ENCODE data around the gene AAGAB.

The AAGAB gene

DNA sequence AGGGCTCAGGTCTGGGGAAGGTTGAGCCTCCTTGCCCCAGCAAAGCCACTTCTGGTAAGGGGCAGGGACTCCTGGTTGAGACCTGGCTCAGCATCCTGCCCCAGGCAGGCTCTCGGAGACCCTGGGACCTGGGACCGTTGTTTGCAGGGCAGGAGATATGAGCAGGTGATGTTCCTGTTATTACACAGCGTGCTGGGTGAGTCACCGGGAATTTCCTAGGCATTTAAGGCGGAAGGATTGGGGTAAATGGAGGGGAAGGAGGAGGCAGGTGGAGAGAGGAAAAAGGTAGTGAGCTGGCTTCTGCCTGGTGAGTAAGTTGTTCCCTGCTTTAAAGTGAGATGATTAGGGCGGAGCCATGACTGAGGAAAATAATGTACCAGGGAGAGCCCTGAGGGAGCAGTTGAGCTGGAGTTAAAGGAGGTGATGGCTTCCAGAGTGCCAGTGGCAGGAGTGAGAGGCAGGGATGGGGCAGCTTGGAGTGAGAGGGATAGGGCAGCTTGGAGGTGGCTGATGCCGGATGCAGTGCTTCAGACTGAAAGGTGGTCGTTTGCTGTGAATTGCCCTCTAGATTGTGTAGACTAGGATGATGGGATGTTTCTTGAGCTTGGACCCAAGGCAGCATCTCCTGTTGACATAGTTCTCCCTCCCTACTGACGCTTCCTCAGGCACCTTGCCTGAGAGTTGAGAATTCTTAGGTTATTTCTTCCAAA lies 79.4 kb downstream of the AAGAB start:
- DNase-seq (ENCODE audit: low read depth in 2 of 3, low spot score in 1 of 3): peak in 1 of 3 donors; percentile 40

DNA sequence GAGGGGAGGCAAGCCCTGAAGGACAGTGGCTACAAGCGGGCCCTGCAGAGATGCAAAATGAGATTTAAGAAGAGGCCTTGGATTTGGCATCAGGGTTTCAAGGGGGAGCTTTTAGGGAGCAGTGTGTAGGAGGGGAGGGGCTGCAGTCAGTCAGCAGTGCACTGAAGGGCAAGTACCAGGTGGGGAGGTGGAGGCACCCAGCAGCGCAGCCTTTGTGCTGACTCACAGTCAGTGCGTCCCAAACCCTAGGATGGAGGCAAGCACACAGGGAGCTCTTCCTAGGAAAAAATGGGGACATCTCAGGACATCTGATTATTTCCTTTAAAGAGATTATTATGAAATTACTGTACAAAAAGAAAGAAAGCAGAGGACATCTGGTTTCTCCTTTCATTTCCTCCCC lies 80.0 kb downstream of the AAGAB start:
- no peak for DNase-seq (ENCODE audit: low read depth in 2 of 3, low spot score in 1 of 3)

DNA sequence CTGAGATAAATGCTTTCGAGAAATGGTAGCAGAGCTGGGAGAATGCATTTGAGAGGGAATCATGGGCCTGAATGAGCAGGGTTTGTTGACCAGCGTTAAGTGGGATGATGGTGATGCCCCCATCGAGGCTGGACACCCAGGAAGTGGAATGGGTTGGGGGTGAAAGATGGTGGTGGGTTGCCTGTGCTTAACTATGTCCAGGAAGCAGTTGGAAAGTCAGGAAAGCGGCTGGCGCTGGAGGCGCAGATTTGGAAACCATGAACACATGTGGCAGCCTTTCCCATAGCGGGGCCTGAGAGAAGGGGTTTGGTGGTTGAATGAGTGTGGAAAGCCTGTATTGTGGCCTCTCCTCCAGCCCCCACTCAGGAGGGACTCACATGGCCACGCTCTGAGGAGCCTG lies 80.7 kb downstream of the AAGAB start:
- DNase-seq (ENCODE audit: low read depth in 2 of 3, low spot score in 1 of 3): no peak

DNA sequence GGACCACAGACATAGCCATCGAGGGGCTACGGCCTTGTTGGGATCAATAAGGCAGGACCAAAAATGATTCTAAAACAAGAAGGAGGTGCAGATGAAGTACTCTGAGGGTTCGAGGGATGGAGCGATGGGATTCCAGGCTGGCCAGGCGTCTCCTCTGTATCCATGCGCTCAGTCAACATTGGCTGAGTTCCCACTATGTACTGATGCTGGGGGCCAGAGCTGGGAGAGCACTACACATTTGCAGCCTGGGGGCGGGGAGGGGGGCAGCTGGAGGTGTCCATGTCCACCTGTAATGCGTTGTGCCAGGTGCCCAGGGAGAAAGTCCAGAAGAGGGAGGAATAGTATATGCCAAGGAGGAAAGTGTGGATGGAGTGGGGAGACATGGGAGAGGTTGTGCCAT lies 81.5 kb downstream of the AAGAB start:
- DNase-seq (ENCODE audit: low read depth in 2 of 3, low spot score in 1 of 3): no peak

DNA sequence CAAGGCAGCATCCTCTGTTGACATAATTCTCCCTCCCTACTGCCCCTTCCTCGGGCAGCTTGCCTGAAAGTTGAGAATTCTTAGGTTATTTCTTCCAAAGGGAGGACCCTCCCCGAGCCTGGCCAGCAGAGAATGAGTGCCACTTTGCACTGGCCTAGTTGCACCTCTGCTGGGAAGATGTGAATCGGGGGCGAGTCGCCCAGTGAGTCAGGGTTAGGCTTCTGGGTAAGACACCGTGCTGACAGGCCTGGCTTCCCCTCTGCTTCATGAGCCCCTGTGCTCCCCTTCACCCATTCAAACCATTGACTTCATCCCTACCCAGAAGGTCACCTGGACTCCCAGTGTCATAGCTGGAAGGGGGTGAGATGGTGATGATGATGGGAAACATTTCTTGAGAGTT lies 82.3 kb downstream of the AAGAB start:
- peak in 1 of 3 donors; percentile 40 for DNase-seq (ENCODE audit: low read depth in 2 of 3, low spot score in 1 of 3)

DNA sequence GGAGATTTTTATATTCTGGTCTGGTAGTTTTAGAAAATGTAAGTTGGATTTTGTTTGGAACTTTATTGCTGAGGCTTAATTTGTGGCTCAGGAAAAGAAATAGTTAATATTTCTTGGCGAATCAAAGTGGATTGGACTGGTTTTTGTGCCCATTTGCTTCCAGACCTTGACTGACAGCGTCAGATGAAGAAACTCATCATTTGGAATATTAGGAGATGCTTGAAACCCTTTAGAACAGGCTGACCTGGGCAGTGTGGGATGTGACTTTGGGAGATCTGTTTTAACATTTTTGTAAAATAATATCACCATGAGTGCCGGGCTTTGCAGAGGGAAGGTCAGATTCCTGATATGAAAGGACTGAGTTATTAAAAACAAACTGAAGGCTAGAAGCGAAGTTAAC lies 83.0 kb downstream of the AAGAB start:
- no peak for DNase-seq (ENCODE audit: low read depth in 2 of 3, low spot score in 1 of 3)

DNA sequence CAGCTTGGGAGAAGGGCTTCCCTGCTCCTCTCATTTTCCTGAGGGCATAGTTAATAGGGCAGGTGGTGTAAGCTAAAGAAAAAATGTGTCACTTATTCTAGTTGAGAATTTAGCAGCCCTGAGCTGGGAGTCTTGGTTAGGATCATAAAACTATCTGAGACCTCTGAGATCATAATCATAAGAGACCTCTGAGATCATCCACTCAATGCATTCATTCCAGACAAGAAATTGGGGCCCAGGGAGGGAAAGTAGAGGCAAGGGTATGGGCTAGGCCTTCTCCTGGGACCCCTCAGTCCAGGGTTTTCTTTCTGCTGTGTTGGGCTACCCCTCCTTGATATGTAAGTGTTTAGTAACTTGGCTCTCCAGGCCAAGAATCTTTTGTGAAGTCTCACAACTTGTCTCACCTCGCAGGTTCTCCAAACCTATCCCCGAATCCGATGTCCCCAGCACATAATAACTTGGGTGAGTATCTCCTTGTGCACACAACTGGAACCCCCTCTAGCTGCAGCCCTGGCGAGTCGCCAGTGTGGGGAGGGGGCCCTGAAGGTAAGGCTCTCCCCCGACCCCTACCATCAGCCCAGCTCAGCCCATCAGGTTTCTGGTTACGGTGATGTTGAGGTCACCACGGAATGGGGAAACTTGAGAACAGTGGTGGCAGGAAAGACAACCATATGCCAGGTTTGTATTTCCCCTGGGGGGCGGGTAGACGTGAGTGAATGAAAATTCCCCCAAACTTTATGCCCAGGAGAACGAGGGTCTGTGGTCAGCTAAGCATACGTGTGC lies 84.1 kb downstream of the AAGAB start:
- DNase-seq (ENCODE audit: low read depth in 2 of 3, low spot score in 1 of 3): no peak

DNA sequence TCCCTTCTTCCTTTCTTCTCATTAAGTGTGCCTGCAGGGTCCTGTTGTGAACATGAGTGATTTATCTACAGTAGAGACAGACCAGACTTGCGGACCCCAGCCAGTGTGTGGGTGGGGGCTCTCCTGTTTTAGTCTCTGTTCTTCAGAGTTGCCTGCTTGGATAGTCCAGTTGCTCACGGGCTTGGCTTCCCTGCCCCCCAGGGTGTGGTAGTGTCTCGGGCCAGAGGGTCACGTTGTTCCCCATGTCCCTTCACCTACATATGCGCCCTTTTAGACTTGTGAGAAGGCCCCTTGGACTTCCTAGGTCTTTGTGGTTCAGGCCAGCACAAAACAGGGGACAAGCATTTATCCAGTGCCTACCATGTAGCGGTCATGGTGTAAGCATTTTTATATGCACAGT lies 85.8 kb downstream of the AAGAB start:
- DNase-seq (ENCODE audit: low read depth in 2 of 3, low spot score in 1 of 3): no peak

DNA sequence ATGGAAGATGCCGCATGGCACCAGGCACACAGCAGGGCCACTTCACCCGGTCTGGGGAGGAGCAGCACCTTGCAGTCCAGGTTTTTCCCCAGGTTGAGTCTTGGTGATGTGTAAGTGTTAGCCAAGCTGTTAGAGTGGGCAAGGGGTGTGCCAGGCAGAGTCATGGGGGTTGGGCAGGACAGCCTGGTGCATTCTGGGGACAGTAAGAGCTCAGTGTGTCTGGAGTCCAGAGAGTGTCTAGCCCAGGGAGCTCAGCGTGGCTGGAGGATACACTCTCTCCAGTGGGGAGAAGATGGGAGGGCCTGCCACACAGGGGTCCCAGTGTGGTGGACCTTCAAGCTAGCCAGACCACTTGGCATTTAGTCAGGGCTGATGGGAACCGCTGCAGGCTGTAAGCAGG lies 87.4 kb downstream of the AAGAB start:
- no peak for DNase-seq (ENCODE audit: low read depth in 2 of 3, low spot score in 1 of 3)

DNA sequence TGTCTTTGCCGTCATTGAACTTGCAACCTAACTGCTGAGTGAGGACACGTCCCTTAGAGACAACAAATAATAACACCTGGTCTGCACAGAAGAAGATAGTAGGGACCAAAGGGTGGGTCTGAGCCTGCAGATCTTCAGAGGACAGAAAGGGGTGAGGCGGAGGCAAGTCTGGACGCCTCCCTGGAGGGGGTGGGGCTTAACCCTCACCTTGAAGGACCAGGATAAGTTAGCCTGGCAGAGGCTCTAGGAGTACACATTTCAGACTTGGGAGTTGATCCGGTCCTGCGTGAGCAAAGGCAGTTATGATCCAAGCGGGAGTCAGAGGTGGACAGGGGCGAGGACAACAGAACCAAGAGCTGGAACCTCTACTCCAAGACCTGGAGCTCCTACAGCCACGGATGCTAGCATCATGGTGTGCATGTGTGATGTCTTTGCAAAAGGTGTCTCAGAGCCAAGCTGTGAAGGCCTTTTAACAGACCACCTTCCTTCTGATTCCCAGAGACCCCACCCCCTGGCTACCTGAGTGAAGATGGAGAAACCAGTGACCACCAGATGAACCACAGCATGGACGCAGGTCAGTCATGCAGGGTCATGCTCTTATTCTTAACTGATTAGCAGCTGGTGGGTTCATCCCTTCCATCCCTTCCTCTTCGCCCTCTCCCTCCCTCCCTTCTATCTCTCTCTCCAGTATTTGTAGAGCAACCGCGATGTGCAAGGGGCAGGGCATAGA lies 88.0 kb downstream of the AAGAB start:
- no peak for DNase-seq (ENCODE audit: low read depth in 2 of 3, low spot score in 1 of 3)

DNA sequence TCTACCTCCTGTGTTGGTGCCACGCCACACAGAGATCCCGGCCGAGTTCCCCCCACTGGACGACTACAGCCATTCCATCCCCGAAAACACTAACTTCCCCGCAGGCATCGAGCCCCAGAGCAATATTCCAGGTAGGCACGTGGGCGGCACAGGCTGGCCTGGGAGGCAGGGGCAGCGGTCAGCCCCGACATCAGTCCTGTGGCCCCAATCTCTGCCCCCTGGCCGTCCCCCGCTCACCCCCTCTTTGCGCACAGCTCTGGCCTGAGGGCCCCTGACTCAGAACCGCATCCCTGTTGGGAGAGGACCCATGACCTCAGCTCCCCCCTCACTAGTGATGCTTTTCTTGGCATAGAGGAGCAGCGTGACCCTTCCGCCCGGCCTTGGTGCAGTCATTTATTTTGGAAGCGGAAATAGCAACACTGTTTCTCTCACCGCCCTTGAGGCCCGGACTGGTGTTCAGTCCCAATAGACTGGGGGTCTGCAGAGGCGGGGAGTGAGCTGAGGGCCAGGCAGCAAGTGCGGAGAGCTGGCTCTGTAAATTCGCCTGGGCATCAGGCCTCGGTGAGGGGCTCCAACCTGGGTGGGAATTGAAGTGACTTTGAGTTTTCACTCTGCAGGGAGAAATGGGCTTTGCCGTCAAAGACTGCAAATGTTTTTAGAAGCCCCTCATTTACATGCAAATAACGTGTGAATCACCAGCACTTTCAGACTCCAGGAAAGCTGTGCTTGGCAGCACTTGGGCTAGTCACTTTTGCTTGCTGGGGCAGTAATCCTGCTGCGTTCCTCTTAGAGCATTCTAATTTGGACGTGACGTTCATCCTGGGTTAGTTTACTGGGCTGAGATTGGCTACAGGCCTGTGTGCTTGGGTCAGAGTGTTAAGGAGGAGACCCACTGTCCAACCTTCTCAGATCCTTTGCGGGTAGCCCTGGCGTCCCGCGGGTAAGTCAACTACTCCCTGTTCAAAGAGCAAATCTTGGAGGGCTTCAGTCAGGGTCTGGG lies 88.9 kb downstream of the AAGAB start:
- no peak for DNase-seq (ENCODE audit: low read depth in 2 of 3, low spot score in 1 of 3)

DNA sequence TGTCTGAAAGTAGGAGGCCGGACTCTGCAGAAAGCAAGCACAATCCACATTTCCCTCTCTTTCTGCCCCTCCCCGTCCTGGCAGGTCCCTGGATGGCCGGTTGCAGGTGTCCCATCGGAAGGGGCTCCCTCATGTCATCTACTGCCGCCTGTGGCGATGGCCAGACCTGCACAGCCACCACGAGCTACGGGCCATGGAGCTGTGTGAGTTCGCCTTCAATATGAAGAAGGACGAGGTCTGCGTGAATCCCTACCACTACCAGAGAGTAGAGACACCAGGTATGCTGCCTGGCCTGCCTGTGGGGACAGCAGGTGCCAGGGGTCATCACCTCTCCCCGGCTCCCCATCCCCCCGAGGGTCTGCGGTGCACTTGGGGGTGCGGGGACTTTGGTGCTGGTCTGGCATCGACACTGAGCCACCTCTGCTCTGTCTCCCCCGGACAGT lies 89.6 kb downstream of the AAGAB start:
- no peak for DNase-seq (ENCODE audit: low read depth in 2 of 3, low spot score in 1 of 3)

DNA sequence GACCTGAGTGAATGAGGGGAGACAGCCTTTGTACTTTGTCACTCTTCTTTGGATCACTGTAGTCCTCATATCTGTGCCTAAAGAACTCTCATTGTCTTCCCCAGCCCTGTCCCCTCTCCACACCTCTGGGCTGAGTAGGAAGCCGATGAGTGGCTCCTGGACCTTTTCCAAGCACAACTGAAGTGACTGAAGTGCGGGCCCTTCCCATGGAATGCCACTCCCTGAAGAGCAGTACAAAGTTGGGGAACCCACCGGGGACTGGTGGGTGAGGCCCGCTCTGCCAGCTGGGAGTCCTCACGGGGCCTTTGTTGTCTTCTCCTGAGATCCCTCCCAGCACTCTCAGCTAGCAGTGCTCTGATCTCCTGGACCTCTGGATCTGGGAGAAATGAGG lies 90.1 kb downstream of the AAGAB start:
- no peak for DNase-seq (ENCODE audit: low read depth in 2 of 3, low spot score in 1 of 3)

DNA sequence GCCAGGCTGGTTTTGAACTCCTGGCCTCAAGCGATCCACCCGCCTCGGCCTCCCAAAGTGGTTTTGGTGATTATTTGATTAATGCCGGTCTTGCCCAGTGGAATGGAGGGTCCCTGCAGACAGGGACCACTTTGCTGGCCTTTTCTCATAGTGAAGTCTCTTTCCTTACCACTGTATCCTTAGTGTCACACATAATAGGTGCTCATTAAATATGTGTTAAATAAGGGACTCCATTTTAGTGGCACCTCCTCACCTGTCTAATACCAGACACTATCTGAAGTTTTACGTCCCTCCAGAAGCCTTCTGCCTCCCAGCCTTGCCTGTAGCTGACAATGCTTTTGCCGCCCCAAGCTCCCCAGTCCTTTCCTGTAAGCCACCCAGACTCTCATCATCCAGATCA lies 91.3 kb downstream of the AAGAB start:
- no peak for DNase-seq (ENCODE audit: low read depth in 2 of 3, low spot score in 1 of 3)

DNA sequence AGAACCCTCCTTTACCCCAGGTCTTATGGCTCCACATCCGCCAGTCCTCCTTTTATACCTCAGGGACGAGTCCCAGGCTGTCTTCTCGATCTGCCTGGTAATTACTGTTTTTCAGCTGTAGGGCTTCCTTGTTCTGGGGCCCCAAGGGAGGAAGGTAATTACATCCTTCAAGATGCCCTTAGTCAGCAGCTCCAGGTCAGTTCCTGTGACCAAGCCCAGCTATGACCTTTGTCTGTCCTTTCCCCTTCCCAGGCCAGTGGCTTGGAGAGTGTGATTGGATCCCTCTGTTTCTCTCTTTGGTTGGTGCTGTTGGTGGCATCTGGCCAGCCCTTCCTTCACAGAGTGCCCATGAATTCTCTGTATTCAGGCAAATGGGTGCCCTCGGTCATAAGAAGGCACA lies 92.6 kb downstream of the AAGAB start:
- no peak for DNase-seq (ENCODE audit: low read depth in 2 of 3, low spot score in 1 of 3)

DNA sequence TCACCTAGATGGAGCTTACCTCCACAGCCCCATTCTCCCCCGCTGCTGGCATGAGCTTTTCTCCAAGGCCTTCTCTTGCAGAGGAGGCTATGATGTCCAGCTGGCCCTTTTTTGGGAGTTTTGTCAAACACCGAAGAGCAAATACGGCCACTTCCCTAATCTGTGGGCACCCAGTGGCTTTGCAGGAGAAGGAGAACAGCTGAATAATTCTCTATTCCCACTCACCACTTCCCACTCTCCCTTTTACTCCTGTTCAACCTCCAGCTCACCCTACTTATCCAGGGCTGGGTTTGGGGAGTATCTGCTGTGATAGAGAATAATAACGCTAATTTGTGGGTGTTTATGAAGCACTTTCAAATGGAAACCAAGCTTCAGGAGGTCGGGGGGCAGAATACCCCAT lies 93.0 kb downstream of the AAGAB start:
- no peak for DNase-seq (ENCODE audit: low read depth in 2 of 3, low spot score in 1 of 3)

DNA sequence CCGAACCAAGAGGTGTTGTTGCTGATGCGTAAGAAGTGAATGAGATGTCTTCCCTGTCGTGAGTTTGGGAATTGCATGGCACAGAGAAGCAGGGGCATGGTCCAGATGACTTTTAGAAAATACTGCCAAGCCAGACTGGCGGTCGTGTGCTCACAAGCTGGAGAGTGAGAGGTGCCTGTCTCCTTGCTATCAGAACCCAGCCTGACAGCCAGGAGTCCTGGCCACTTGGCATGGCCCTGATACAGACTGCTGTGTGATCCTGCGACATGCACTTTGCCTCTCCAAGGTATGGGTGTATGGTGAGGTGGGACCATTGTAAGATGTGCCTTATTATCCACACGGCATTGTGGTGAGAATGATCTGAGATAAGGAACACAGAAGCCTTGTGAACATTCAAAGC lies 96.1 kb downstream of the AAGAB start:
- no peak for DNase-seq (ENCODE audit: low read depth in 2 of 3, low spot score in 1 of 3)

DNA sequence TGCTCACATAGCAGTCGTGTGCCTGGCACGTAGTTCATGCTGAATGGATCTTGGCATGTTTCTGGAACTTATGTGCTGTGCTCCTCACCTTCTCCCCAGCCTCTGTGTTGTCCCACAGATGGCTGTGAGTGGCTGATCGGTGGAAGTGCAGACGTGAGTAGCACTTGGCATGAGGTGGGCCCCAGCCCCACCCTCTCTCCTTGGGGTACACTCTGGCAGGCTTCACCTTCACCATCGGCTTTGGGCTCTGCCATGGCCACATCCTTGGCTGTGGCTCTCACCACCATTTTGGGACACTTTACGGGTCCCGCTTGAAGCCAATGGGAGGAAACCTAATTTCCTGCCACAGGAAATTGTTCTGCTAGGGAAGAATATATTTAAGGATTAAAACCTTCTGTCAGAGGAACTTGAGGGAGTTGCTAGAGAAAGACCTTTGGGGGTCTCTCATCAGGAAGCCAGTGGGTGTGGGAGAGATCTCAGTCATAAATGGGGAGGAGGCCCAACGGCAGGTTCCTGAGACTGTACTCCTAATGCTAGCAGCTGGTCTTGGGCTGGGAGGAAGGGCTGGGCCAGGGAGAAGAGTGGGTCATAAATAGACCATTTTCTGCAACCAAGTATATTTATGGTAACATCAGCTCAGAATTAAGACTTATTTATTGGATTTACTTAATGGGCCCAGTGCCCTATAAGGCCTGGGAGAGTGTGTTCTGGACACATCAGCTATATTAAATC lies 96.8 kb downstream of the AAGAB start:
- DNase-seq (ENCODE audit: low read depth in 2 of 3, low spot score in 1 of 3): no peak

DNA sequence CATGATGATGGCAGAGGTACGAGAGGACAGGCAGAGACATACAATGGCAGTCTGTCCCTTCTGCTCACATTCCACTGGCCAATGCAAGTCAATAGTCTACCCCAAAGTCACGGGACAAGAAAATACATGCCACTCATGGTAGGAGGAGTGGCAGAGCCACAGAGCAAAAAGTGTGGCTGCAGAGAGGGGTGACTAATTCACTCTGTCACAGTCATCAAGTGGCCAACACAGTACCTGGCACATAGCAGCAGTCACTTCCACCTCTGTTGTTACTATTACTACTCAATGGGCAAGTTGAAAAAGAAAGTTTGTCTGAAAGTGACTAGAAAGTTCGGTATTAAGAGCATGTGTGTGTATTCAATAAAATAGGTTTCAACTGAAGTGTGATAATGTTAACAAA lies 97.6 kb downstream of the AAGAB start:
- no peak for DNase-seq (ENCODE audit: low read depth in 2 of 3, low spot score in 1 of 3)

DNA sequence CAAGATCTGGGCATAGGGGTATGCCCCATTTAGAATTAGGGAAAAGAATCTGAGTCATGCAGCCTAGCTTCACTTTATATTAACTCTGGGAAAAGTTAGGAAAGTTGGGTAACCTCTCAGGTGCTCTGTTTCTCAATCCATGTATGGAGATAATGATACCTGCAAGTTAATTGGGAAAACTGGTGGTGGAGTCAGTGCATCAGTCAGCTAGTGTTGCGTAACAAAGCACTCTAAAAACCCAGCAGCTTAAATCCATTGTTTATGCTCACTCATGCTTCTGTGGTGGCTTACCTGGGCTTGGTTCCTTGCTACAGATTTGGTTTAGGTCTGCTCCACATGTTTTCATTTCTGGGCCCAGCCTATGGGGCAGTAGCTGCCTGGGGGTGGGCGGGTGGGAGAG lies 98.0 kb downstream of the AAGAB start:
- no peak for DNase-seq (ENCODE audit: low read depth in 2 of 3, low spot score in 1 of 3)
